Activated T-cell treated with anti-CD3 and anti-CD28 coated beads for 4 hours (primary cell): ENCODE data around the gene TCERG1L.
"Not testable (repeated sequence)": the region's sequence is repeated elsewhere in the genome, so short reads cannot be mapped to it uniquely, and the experiment has no call there.

Experiments
- DNase-seq: peaks from one replicate; pipeline ENCODE4 v3.0.0-alpha.2; 2020

Gene TCERG1L

DNA sequence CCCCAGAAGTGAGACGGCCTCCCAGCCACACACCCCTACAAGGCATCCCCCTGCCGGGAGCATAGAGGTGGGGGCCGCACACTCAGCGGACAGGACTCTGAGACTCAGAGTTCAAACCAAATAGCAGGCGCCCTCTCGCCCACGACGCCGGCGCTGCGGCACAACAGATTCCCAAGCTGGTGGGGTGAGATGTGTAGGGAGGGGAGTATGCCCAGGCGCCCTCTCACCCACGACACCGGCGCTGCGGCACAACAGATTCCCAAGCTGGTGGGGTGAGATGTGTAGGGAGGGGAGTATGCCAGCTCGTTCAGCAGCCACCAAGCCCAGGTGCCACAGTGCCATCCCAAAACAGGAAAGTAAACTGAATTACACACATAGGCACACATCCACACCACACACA lies 64.7 kb downstream of the TCERG1L start:
- DNase-seq, result no peak

DNA sequence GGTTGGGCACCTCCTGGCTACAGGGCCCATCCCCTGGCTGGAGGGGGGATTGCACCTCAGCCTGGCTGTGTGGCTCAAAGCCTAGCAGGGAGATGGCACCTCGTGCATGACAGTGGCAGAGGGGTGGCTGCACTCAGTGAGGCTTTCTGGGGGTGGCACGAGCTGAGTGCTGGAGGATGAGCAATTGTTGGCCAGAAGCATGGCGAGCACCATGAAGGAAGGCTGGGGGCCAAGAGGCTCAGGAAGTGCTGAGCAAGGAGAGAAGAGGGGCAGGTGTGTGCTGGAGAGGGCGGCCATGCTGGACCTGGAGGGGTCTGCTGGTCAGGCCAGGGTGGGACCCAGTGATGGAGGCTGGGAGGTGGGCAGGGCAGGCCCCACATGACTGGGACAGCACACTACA lies 65.4 kb downstream of the TCERG1L start:
- DNase-seq, result no peak

DNA sequence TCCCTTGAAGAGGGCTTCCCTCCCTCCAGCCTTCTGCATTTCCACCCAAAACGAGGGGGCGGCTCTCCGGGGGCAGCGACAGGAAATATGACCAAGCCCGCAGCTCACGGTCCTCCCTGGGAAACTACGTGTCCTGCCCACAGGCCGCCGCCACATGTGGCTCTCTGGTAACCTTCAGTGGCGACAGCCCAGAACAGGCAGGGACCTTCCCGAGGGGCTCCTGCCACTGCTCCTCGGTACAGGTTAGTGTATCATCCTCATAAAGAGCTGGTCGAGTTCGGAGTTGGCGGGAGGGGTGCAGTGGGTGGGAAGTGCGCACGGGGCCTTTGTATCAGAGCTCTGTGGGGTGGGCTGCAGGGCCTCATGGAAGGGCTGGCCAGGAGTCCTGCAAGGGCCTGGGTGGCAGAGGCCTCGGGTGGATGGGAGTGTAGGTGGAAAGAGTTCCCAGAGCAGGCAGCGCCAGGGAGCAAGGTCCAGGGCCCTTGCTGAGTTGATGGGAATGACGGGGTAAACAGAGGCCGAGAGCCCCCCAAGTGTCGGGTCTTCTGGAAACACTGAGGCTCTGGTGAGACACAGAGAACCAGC lies 66.0 kb downstream of the TCERG1L start:
- DNase-seq, result no peak

DNA sequence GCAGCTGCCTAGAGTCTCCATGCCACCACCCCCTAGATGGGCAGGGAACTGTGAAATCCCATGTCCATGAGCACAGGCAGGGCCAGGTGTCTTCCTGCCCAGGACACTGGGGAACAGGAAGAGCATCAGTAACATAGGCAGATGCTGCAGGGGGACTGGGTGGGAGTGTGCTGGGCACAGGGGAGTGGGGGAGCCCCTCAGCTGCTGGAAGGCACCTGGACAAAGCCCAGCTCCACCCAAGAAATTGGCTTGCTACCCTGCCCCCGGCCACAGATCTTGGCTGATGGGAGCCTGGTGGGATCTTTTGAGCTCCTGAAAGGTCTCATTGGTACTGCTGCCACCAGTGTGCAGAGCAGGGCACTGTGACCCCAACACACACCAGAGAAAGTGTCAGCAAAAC lies 66.7 kb downstream of the TCERG1L start:
- no peak for DNase-seq

DNA sequence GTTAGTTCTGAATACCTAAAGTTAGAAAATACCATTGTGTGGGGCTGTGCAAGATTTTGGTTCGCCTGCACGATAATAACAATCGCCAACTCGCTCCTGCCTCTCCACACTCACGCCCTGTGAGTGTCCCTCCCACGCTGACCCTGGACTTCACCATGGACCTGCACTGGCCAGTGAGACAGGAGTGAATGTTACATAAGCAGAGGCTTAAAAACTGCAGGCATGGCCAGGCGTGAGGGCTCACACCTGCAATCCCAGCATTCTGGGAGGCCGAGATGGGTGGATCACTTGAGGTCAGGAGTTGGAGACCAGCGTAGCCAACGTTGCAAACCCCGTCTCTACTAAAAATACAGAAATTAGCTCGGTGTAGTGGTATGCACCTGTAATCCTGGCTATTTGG lies 68.4 kb downstream of the TCERG1L start:
- DNase-seq, result no peak

DNA sequence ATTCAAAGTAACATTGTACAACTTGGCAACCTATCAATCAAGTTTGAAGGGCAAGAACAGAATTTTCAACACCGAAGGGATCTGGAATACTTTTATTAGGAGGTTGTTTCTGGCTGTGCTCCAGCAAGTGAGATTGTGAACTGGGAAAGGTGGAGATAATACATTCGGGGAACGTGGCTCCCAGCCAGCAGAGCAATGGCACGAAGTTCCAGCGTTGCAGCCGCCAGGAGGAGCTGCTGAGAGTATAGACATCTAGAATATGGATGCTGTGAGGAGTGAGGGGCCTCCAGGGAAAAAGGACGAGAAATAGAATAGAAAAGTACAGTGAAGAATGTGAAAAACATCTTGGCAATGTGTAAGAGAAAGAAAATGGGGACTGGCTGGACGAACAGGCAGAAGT lies 69.5 kb downstream of the TCERG1L start:
- DNase-seq, result no peak

DNA sequence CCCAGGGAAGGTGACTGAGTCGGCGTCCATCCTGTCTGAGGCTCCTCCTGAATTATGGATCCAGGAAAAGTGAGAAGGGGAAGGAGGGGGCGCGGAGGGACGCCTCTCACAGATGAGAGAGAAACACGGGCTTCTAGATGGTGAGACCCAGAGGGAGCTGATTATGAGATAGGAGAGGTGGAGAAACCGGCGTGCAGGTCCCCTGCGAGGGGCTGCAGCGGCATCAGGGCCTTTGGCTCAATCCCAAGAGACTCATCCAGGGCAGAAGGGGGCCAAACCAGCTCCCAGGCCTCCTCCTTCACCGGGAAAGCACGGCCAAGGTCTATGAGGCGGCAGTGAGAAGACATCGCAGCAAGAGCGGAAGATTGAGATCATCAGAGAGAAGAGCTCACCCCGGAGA lies 70.8 kb downstream of the TCERG1L start:
- DNase-seq, result no peak

DNA sequence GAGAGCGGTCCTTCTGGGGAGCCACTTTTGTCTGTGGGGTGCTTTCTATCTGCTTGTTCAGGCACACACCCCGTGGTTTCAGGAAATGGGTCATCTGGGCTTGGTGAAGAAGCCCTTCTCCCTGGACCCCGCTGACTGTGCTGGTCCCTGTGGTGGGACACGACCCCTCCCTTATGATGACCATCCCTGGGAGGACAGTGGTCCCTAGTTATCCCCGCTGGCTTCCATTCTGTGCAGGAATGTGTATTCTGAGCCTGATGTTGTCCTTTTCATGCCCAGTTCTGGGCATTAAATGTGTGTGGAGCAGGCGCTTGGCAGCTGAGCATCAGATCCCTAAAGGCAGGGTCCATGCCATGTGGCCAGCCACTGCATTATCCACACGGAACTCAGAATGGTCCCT lies 71.6 kb downstream of the TCERG1L start:
- DNase-seq, result no peak

DNA sequence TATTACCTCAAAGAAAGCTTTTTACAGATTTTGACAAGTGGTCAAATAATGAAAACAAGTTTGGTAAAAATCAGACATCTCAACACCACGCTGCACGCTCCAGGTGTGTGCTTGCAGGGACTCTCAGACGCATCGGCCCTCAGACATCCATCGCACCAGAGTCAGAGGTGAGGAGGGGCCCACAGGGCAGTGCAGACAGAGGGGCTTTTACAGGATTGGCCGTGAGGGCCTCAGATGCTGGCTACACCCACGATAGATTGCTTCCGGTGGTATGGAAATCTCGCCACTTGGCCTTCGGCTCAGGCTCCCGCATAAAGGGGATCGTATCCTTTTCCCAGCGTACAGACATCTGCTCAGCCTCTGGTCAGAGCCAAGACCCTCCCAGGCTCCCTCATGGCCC lies 72.1 kb downstream of the TCERG1L start:
- no peak for DNase-seq

DNA sequence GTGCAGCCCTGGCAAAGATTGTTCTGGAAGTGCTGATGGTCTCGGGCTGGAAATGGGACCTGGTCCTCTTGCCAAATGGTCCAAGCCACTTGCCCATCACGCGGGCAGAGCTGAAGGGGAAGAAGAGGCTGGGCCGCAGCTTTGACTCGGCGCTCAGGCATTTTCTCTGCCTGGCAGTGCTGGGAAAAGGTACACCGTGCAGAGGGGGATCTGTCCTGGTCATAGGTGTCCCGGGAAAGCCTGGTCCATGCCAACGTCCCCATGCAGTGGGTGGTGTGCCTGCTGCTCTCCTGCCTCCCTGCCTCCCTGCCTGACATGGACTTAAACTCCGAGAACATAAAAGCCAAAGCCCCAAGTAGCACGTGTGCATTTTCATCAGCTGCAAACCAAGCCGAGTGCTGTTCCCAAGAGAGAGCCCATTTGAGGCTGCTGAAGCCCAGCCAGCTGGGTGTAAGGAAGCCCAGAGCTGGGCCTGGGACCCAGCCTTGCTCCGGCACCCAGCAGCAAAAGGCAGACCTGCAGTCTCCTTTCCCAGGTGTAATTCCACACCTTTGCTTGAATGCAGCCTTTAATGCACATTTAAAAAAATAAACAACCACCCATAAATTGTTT lies 72.7 kb downstream of the TCERG1L start:
- no peak for DNase-seq

DNA sequence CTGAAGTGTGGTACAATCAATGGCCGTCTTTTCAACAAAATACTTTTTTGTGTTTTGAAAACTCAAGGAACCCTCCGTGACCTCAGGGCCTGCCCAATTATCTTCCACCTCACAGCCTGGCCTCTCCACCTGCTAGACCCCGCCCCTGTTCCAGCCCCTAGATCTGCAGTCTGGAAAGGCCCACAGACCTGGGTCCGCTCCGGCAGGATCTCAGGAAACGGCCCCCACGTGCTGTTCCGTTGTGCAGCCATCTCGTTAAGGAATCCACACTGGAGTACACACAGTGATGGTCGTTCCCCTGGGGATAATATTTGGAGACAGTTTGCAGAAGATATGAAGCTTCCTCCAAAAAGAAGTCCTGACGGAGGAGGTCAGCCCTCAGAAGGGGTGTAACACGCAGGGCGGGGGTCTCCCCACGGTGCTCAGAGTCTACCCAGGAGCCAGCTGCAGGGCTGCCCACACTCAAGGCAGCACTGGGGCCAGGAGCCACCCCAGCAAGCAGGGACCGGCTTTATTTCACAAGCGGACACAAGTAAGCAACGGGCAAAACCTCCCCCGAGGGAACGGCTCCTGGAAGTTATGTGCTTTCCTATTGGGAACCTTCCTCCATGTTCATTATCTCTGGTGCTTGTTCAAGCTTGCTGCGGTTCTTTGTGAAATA lies 73.4 kb downstream of the TCERG1L start:
- no peak for DNase-seq

DNA sequence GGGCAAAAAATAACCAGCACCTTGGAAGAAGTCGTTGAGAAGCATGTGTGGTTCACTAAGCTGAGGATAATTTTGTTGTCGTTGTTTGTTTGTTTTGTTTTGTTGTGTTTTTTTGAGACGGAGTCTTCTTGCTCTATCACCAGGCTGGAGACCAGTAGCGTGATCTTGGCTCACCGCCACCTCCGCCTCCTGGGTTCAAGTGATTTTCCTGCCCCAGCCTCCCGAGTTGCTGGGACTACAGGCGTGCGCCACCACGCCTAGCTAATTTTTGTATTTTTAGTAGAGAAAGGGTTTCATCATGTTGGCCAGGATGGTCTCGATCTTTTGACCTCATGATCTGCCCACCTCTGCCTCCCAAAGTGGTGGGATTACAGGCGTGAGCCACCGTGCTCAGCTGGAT lies 76.9 kb downstream of the TCERG1L start:
- DNase-seq, result not testable (repeated sequence)

DNA sequence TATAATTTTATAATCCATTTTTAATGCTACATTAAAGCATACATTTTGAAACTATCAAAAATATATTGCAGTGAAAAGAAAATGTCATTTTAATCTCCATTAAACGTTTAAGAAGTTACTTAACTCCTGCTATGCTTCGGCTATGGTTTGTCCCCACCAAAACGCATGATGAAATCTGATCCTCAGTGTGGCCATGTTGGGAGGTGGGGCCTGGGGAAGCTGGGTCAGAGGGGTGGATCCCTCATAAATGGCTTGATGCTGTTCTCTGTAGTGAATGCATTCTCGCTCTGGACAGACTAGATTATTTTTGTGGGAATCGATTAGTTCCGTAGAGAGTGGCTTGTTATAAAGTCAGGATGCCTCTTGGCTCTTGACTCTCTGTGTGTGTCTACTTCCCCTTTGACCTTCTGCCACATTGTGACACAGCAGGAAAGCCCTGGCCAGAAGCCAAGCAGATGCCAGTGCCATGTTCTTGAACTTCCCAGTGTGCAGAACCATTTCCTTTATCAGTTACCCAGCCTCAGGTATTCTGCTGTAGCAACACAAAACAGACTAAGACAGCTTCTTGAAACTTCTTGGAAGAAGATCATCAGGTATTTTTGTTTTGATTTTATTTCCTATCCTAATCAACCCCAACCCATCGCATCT lies 77.8 kb downstream of the TCERG1L start:
- DNase-seq, result no peak

DNA sequence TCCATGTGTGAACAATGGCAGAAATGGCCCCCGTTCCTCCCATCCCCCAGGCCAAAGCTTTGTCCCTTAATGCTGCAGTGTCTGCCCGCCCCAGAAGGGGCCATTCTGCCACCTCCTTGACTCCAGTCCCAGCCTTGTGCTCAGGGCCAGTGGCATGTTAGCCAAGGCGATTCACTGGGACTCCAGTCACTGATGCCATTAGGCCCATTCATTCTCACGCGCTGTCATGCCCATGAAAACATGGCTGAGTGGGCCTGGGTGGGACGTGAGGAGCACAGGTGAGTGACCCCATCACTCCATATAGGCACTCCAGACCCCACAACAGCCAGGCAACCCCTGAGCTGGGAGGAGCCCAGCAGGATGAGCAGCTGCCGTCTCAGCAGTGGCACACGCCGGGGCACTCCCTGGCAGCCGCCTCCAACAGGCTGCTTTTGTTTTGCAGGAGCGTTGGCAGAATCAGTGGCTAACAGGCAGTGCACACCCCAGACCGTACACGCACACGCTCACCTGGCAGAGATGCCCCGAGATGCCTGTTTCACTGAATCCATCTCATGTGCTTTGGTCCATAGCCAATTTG lies 79.5 kb downstream of the TCERG1L start:
- DNase-seq, result no peak

DNA sequence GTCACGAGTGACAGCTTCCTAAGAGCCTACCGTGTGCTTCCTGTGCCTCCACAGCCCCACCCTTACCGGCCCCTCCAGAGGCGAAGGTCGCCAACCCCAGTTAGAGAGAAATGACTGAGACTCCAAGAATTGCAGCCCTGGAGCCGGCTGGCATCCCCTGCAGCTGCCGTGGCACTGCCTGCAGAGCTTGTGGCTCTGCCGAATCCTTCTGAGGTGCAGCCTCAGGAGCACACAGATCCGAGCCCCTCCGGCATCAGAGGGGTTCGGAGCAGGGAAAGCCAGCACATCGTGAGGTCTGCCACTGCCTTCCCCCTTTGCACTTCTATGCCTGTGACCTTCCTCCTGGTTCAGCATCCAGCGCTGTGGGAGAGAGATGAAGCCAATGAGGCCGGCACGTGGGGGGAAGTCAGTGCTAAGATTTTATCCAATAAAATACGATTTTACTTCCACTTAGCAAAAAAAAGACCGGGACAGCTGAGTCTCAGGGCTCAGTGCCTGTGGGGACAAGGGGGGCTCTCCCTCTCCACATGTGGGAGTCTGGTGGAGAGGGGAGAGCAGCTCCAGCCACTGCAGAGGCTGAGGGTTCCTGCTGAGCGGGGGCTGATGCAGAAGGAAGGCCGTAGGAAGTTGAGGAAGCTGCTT lies 80.1 kb downstream of the TCERG1L start:
- DNase-seq, result no peak

DNA sequence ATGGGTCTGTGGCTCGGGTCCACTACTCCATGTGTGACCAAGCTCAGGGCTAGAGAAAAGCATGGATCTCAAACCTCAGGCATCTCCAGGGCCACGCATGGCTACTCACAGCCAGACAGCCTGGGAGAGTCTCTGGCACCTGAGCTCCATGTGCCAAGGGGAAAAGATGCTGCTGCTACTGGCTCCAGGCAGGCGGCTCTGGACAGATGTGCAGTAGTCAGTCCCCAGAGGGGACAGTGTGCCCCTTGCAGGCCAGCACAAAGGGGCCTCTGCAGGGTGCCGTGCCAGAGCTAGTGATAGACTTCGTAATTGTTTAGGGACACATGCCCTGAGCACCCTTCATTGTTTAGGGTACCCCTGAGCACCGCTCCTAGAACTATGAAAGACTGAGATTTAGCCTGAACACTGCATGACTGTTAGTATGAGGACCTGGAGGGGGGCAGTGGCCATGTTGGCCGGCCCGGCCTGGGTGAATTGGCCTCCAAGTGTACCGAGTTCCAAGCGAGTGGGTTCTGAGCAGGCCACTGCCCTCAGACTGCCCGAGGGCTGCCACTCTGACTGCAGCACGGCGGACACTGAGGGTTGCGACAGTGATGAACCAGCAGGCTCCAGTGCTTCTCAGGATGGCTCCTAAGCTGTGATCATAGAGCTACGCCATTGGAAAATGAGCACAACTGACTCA lies 80.7 kb downstream of the TCERG1L start:
- DNase-seq, result no peak

DNA sequence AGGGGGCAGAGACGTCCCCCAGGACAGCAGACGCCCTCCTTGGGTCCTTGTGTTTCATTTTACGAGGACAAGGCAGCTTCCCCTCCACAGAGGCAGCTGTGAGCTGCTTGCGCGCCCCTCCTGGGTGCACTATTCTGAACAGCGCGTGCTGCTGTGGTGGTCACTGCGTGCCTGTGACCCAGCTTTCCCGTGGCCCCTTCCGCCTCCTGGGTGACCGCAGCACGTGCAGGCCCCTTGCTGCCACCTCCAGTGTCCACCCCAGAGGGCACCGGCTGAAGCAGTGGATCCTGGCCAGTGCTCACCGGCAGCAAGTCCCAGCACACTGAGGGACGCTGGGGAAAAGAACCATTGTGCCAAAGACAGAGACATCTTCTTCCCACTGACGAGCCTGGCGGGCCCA lies 81.4 kb downstream of the TCERG1L start:
- DNase-seq, result no peak

DNA sequence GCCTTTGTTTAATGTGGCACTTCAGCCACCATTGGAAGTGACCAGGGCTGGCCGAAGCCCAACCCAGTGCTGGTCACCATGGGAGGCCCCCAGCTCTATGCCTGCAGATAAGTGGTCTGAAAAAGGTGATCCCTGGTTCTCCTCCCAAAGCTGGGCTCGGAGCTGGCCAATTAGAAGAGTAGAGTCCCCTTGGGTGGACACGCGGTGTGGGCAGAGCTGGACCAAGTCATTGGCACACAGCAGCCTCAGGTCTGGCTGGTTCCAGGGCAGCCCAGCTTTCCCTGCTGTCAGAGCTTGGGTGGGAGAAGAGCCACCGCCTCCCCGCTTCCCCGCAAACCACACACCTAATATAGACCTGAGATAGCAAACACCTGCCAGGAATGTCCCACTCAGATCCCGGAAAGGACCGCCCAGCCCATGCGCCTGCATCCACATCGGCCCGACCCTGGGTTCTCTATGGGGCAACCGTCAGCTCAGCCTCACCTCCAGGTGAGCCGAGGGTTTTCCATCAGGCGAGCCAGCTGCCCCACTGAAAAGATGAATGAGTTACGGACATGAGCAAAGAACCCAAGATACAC lies 84.3 kb downstream of the TCERG1L start:
- DNase-seq, result no peak

DNA sequence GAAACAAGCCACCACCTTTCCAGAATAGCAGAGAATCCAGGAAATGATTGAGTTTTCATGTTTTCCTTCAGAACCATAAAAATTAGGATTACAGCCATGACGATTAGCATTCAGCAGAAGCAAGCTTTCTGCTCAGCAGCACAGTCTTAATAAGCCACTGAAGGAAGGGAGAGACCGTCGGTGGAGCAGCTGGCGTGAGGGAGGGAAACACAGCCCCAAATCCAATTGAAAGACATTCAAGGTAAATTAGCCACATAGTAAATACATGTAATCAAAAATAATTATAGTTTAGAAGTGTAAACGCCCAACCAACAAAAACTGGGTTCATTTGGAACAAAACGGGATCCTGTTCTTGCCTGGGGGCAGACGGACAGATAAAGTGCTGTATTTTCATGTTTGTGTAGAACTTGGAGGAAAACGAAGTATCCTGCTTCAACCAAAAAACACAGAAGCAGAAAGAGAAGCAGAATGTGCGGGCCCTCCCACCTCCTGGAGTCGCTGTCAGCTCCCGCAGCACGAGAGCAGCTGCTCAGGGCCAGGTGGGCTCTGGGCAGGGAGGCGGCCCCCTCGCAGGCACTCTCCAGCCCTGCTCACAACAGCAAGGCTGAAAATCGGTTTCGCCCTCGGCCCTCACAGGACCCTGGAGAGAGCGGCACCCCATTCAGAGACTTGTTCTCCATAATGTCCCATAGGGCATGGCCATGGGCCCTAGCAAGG lies 84.9 kb downstream of the TCERG1L start:
- no peak for DNase-seq

DNA sequence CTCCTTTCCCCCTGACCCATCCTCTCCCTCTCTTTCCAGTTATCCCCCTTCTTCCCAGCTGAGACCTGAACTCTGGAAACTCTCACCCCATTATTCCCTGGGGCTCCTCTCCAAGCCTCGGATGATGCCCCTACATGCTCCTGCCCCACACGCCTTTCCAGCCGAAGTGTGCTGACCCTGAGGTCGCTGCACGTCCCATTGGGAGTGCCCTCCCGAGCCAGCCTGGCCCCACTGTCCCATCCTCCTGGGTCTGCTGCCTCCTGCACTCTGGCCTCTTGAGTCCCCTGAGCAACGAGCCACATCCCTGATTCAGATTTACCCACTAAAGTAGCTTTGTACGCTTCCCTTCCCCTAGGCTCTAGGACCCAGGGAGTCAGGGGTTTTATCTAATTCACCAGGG lies 87.4 kb downstream of the TCERG1L start:
- DNase-seq, result no peak

DNA sequence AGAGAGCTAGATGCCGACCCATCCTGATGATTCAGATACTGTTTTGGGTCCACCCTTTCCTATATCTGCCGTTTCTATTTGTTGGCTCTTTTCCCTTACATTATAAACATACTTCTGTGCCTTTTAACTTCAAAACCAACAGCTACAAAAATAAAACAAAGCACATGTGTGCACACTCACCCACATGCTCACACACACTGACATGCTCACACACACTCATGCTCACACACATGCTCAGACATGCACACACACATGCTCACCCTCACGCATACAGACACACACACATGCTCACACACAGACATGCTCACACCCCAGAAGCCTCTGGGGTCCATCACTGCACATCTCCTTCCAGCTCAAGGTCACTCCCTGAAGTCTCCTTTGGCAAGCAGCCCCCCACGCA lies 88.1 kb downstream of the TCERG1L start:
- no peak for DNase-seq

DNA sequence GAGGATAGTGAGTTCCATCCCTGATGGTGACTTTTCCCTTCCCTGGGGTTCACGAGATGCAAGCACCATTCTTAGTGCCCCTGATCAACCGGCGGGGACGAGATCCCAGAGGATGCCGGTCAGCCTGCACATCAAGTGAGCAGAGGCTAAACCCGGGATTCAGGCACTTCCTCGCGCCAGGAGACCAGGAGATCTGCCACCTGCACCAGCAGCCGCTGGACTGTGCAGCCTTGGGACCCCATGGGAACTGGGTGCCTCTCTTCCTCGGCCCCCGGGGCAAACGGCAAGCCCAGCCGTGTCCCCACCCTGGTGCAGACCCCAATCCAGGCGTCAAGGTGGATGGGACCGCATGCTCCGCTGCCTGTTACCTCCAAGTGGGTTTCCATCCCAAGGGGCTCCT lies 88.5 kb downstream of the TCERG1L start:
- DNase-seq, result no peak
